K562 (cell line): ENCODE data around the gene GPR153. TPM values are rescaled to one million over a fixed set of nuclear protein-coding genes. Genes with fewer than 3 reads are reported as not detected.
A peak's percentile ranks its signal among the peaks of the same experiment; 100 is the strongest.

Experiments
- ATF1 ChIP-seq, 2 experiments: fragments of 450-650 bp in 1 of 2; IDR thresholded peaks; 2 replicates each; pipeline ENCODE4 v1.6.1; 2016; ENCODE audit warnings: missing compliant biosample characterization in 1 of 2, missing genetic modification characterization in 1 of 2
- CBX3 ChIP-seq, 2 experiments: IDR thresholded peaks; 1 replicate in 1 of 2; 2 replicates in 1 of 2; pipeline ENCODE4 v1.6.1; 2012; ENCODE audit warnings: inconsistent platforms in 2 of 2, low read length in 2 of 2, borderline replicate concordance in 1 of 2, control low read depth in 1 of 2
- CSDE1 ChIP-seq, 2 experiments: fragments of 450-650 bp; IDR thresholded peaks; 2 replicates each; pipeline ENCODE4 v1.6.1; 2016; ENCODE audit warnings: mild to moderate bottlenecking in 1 of 2
- CXXC5 ChIP-seq: fragments of 250-450 bp; sonication (Bioruptor Pico); IDR thresholded peaks from 2 replicates; pipeline ENCODE4 v1.8.0; 2022; ENCODE audit warnings: inconsistent platforms, mild to moderate bottlenecking, moderate library complexity
- DPF2 ChIP-seq: fragments of 450-650 bp; IDR thresholded peaks from 2 replicates; pipeline ENCODE4 v1.6.1; 2016
- JUN ChIP-seq, 2 experiments: sonication (generic) in 1 of 2; formaldehyde crosslinking in 1 of 2; IDR thresholded peaks; 2 replicates each; pipeline versions ENCODE4 v1.6.1 to v1.8.0; 2012 to 2022; ENCODE audit warnings: borderline replicate concordance in 2 of 2, mild to moderate bottlenecking in 2 of 2, improper control_type of control experiment in 1 of 2, low read depth in 1 of 2, low read length in 1 of 2, missing genetic modification reagents in 1 of 2
- MECOM ChIP-seq: fragments of 250-450 bp; sonication (Bioruptor Pico); IDR thresholded peaks from 2 replicates; pipeline ENCODE4 v1.8.0; 2022; ENCODE audit warnings: inconsistent platforms
- NFATC3 ChIP-seq: fragments of 450-650 bp; IDR thresholded peaks from 2 replicates; pipeline ENCODE4 v1.6.1; 2017; ENCODE audit warnings: mild to moderate bottlenecking
- NFYB ChIP-seq: IDR thresholded peaks from 2 replicates; pipeline ENCODE4 v1.6.1; 2011; ENCODE audit warnings: mild to moderate bottlenecking, moderate library complexity; ENCODE audit not compliant: insufficient read length; ENCODE audit errors: extremely low read depth
- RAD51 ChIP-seq: fragments of 450-650 bp; IDR thresholded peaks from 2 replicates; pipeline ENCODE4 v1.7.1; 2016; ENCODE audit warnings: low read depth, mild to moderate bottlenecking, borderline replicate concordance
- RNF2 ChIP-seq: sonication (generic); IDR thresholded peaks from 2 replicates; pipeline ENCODE4 v1.6.1; 2016
- SAP30 ChIP-seq: fragments of 200-600 bp; sonication (generic); IDR thresholded peaks from 2 replicates; pipeline ENCODE4 v1.6.1; 2012; ENCODE audit warnings: borderline replicate concordance, low read depth, mild to moderate bottlenecking, moderate library complexity, low read length, control low read depth, inconsistent platforms; ENCODE audit not compliant: insufficient read depth, poor library complexity, severe bottlenecking
- SMARCA4 ChIP-seq: fragments of 450-650 bp; IDR thresholded peaks from 2 replicates; pipeline ENCODE4 v1.6.1; 2016
- ZNF282 ChIP-seq: sonication (generic); formaldehyde crosslinking; IDR thresholded peaks from 2 replicates; pipeline ENCODE4 v1.8.1; 2023; ENCODE audit warnings: missing genetic modification reagents
- ZNF707 ChIP-seq: fragments of 250-450 bp; sonication (Bioruptor Pico); conservative IDR thresholded peaks from 2 replicates; pipeline ENCODE4 v1.8.0; 2022; ENCODE audit warnings: inconsistent platforms, mild to moderate bottlenecking, moderate library complexity
- polyA plus RNA-seq, 8 experiments: library from polyadenylated mRNA; depleted of rRNA in 4 of 8; stranded (reverse) in 5 of 8; unstranded in 3 of 8; fragments of >200 nt; fragmentation: Nextera tagmentation in 2 of 8; fragmentation: Illumina TruSeq in 1 of 8; extraction: Ambion mirVana in 2 of 8; extraction: Trizol in 1 of 8; gene quantifications; 2 replicates each; pipeline versions ENCODE4 v1.2.1 to v1.2.3, GENCODE V29; 2011 to 2014; ENCODE audit warnings: inconsistent platforms in 1 of 8, missing spikeins in 1 of 8
- total RNA-seq, 7 experiments: library from RNA; depleted of rRNA in 6 of 7; stranded (reverse); fragments of >200 nt in 6 of 7; fragmentation: Illumina TruSeq in 2 of 7; extraction: Trizol in 2 of 7; gene quantifications; 2 replicates each; pipeline versions ENCODE4 v1.2.1 to v1.2.3, GENCODE V29; 2011 to 2021; ENCODE audit warnings: low replicate concordance in 1 of 7
- TF ChIP-seq, protein P1 (sequence below): fragments of 250-450 bp; sonication (Bioruptor Pico); IDR thresholded peaks from 2 replicates; pipeline ENCODE4 v1.8.0; 2022; ENCODE audit warnings: moderate library complexity, mild to moderate bottlenecking, inconsistent platforms

Gene GPR153
- total and polyA plus RNA-seq, 9 of the 15 experiments (the other 6 are each of a cell fraction or from before 2014, with no cell fraction given), result 0.01 to 1.5 (median 0.51) TPM

DNA sequence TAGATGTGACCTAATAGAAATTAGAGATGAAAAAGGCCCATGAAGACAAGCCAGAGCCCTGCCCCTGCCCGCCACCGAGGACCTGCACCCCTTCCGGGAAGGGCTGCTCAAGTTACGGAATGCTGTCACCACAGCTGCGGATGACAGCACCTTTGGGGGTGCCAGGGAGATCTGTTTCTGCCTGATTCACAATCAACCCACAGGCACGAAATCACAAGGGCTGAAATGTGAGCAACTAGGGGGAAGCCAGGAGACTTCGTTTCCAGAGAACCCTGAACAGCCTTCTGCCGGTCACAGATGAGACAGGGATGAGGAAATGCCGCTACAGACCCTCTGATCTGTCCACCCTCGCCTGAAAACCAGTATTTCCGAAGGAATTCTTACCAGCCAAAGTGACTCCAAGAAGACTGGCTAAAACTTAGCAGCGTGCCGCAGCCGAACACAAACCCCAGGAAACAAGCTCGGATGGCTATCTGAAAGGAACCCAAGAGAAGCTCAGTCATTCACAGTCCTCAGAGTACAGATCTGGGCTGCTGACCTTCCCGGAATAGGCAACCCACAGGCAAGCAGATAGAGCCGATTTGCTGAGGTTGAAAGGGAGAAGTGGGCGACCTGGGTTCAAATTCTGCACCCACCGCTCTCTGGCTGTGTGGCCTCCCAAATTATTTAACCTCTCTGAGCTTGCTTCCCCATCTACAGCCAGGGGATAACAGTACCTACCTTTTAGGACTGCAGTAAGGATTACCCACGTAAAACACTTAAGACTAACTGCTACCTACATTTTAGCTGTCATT, 26.2 kb downstream of the GPR153 start (continued):
- TF ChIP-seq, protein P1, sequence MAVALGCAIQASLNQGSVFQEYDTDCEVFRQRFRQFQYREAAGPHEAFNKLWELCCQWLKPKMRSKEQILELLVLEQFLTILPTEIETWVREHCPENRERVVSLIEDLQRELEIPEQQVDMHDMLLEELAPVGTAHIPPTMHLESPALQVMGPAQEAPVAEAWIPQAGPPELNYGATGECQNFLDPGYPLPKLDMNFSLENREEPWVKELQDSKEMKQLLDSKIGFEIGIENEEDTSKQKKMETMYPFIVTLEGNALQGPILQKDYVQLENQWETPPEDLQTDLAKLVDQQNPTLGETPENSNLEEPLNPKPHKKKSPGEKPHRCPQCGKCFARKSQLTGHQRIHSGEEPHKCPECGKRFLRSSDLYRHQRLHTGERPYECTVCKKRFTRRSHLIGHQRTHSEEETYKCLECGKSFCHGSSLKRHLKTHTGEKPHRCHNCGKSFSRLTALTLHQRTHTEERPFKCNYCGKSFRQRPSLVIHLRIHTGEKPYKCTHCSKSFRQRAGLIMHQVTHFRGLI (CRISPR knock-in tag), result no peak
- TF ChIP-seq SAP30, result no peak
- no peak for TF ChIP-seq NFATC3
- no peak for TF ChIP-seq CSDE1 (IDR thresholded peaks at IDR 0.05)
- TF ChIP-seq RAD51, result no peak
- TF ChIP-seq JUN (IDR thresholded peaks at IDR 0.05; ENCODE audit: borderline replicate concordance, low read depth, low read length), result no peak
- TF ChIP-seq JUN (CRISPR knock-in tag; IDR thresholded peaks at IDR 0.05; ENCODE audit: borderline replicate concordance), result peak; percentile 27; the same call in 1 of the 2 replicates
- TF ChIP-seq ZNF282, result peak; percentile 57; the same call in 1 of the 2 replicates
- no peak for TF ChIP-seq MECOM (CRISPR knock-in tag)
- TF ChIP-seq CXXC5 (CRISPR knock-in tag), result no peak
- TF ChIP-seq NFYB, result no peak
- TF ChIP-seq DPF2, result peak; percentile 35; the same call in 1 of the 2 replicates
- TF ChIP-seq RNF2, result no peak
- no peak for TF ChIP-seq ATF1 (CRISPR knock-in tag; IDR thresholded peaks at IDR 0.05)
- TF ChIP-seq ATF1 (tag; IDR thresholded peaks at IDR 0.05), result no peak
- 0 out of 3 replicates have a peak, but pooled peaks of 1 of the 2 experiments have one; percentile 47 for TF ChIP-seq CBX3 (IDR thresholded peaks at IDR 0.05; ENCODE audit: borderline replicate concordance in 1 of 2, low read length in 2 of 2)
- TF ChIP-seq SMARCA4, result 0 out of 2 replicates have a peak, but pooled peaks have one; percentile 10
- TF ChIP-seq ZNF707, result no peak
